HEK293T (cell line): ENCODE data around the gene CNIH3.

Source experiments
- ARNT ChIP-seq: fragments of 450-650 bp; IDR thresholded peaks from 2 replicates; pipeline ENCODE4 v1.6.1; 2017; ENCODE audit warnings: mild to moderate bottlenecking
- BHLHE40 ChIP-seq: fragments of 450-650 bp; IDR thresholded peaks from 2 replicates; pipeline ENCODE4 v1.6.1; 2016; ENCODE audit warnings: mild to moderate bottlenecking, moderate library complexity, borderline replicate concordance
- ELF4 ChIP-seq: fragments of 450-650 bp; IDR thresholded peaks from 2 replicates; pipeline ENCODE4 v1.6.1; 2017; ENCODE audit warnings: antibody characterized with exemption
- FOXA1 ChIP-seq: fragments of 450-650 bp; IDR thresholded peaks from 2 replicates; pipeline ENCODE4 v1.6.1; 2016; ENCODE audit warnings: mild to moderate bottlenecking
- FOXK2 ChIP-seq: fragments of 450-650 bp; IDR thresholded peaks from 2 replicates; pipeline ENCODE4 v1.6.1; 2016; ENCODE audit warnings: mild to moderate bottlenecking
- HDGF ChIP-seq: fragments of 450-650 bp; IDR thresholded peaks from 2 replicates; pipeline ENCODE4 v1.6.1; 2017; ENCODE audit warnings: antibody characterized with exemption, borderline replicate concordance
- L3MBTL2 ChIP-seq: fragments of 450-650 bp; conservative IDR thresholded peaks from 2 replicates; pipeline ENCODE4 v1.6.1; 2016; ENCODE audit warnings: mild to moderate bottlenecking
- LEF1 ChIP-seq: fragments of 450-650 bp; IDR thresholded peaks from 2 replicates; pipeline ENCODE4 v1.6.1; 2017; ENCODE audit warnings: mild to moderate bottlenecking, borderline replicate concordance
- NFRKB ChIP-seq: fragments of 450-650 bp; IDR thresholded peaks from 2 replicates; pipeline ENCODE4 v1.6.1; 2016; ENCODE audit warnings: mild to moderate bottlenecking, moderate library complexity
- SP1 ChIP-seq: fragments of 450-650 bp; IDR thresholded peaks from 2 replicates; pipeline ENCODE4 v1.6.1; 2017
- TARDBP ChIP-seq: fragments of 450-650 bp; IDR thresholded peaks from 2 replicates; pipeline ENCODE4 v1.6.1; 2016
- ZNF384 ChIP-seq: fragments of 450-650 bp; IDR thresholded peaks from 2 replicates; pipeline ENCODE4 v1.6.1; 2016

DNA sequence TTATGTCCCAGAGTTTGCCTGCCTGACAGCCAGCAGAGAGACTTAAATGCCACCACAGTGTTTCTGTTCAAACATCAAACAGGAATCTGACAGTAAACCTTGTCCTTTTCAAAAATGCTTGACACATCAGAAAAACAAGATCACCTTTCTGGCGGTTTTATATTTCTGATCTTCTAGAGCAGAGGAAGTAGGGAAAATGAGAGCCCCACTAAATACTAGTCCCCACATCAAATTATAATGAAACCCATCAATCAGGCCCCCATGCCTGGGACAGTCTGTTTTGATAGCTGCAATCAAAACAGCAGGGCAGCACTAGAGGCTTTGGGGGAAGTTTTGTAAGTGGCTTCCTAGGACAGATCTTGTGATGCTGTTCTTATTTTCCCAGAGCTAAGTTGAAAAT, 129.3 kb downstream of the CNIH3 start:
- no peak for TF ChIP-seq ZNF384
- no peak for TF ChIP-seq FOXK2
- no peak for TF ChIP-seq SP1
- TF ChIP-seq LEF1 = no peak
- TF ChIP-seq L3MBTL2 = no peak
- TF ChIP-seq FOXA1 = no peak
- no peak for TF ChIP-seq BHLHE40
- no peak for TF ChIP-seq ARNT
- TF ChIP-seq TARDBP = no peak
- TF ChIP-seq HDGF = no peak
- TF ChIP-seq NFRKB = no peak
- no peak for TF ChIP-seq ELF4
